Osteoblast (primary cell): Measurements from ENCODE around the gene GRM4. TPM values are rescaled to one million over a fixed set of nuclear protein-coding genes. Genes with fewer than 3 reads are reported as not detected.

Experiments
- DNase-seq: peaks from one replicate; pipeline ENCODE4 v3.0.0; 2011; ENCODE audit warnings: low spot score, mixed read lengths; ENCODE audit not compliant: insufficient read length; ENCODE audit errors: missing footprints
- H2AFZ ChIP-seq: 2 replicates; pipeline ENCODE4 v1.6.0; 2011; ENCODE audit warnings: mild to moderate bottlenecking, low read length
- H3K27ac ChIP-seq: 2 replicates; pipeline ENCODE4 v1.5.1; 2011; ENCODE audit warnings: mild to moderate bottlenecking, low read depth, low read length, moderate library complexity
- H3K27me3 ChIP-seq: 2 replicates; pipeline ENCODE4 v1.6.0; 2012; ENCODE audit warnings: mild to moderate bottlenecking, control low read depth, inconsistent platforms, low read length, moderate library complexity; ENCODE audit not compliant: insufficient read depth
- H3K36me3 ChIP-seq: 2 replicates; pipeline ENCODE4 v1.5.1; 2011; ENCODE audit warnings: mild to moderate bottlenecking, low read length, control low read depth, moderate library complexity; ENCODE audit not compliant: insufficient read depth
- H3K4me1 ChIP-seq: 2 replicates; pipeline ENCODE4 v1.5.1; 2011; ENCODE audit warnings: mild to moderate bottlenecking, low read length, control low read depth, moderate library complexity; ENCODE audit not compliant: insufficient read depth
- H3K4me2 ChIP-seq: 2 replicates; pipeline ENCODE4 v1.6.0; 2011; ENCODE audit warnings: mild to moderate bottlenecking, low read length; ENCODE audit not compliant: insufficient read depth
- H3K4me3 ChIP-seq: fragments of 200-600 bp; sonication (generic); 3 replicates; pipeline ENCODE4 v1.5.1; 2012; ENCODE audit warnings: mild to moderate bottlenecking, low read length, inconsistent platforms; ENCODE audit not compliant: insufficient read depth
- H3K79me2 ChIP-seq: 2 replicates; pipeline ENCODE4 v1.6.0; 2012; ENCODE audit warnings: mild to moderate bottlenecking, low read length, control low read depth, inconsistent platforms; ENCODE audit not compliant: insufficient read depth
- H3K9me3 ChIP-seq: 2 replicates; pipeline ENCODE4 v1.5.1; 2011; ENCODE audit warnings: low read depth, low read length, control low read depth
- H4K20me1 ChIP-seq: 2 replicates; pipeline ENCODE4 v1.6.0; 2012; ENCODE audit warnings: mild to moderate bottlenecking, low read length, control low read depth; ENCODE audit not compliant: insufficient read depth
- CTCF ChIP-seq: IDR thresholded peaks from 2 replicates; pipeline ENCODE4 v1.5.1; 2011; ENCODE audit warnings: mild to moderate bottlenecking, low read depth, low read length, moderate library complexity; ENCODE audit errors: extremely low read depth
- total RNA-seq: library from RNA; depleted of rRNA; stranded (reverse); fragments of >200 nt; gene quantifications from 2 replicates; pipeline ENCODE4 v1.2.3, GENCODE V29; 2012

GRM4 gene
- total RNA-seq, 1 donor, result 0.36 TPM

GRCh38 chr6:34094474-34095135, 51.3 kb downstream of the GRM4 start:
- Histone ChIP-seq H3K4me3 (no peak overlapping the region), H3K36me3 (no peaks in the 10 kb centered on the region), H3K4me1 (no peaks in the 10 kb centered on the region), H3K27ac (no peak overlapping the region), H3K9me3 (no peaks in the 10 kb centered on the region), H3K27me3 (peaks cover 35% of the 10 kb centered on the region), H3K4me2 (no peak overlapping the region), H4K20me1 (no peaks in the 10 kb centered on the region), H3K79me2 (no peaks in the 10 kb centered on the region), H2AFZ (no peak overlapping the region)
- no peak for TF ChIP-seq CTCF
- DNase-seq, result no peak

- Histone ChIP-seq H3K79me2 (no peaks in the 10 kb centered on the region), H3K4me3 (no peak overlapping the region), H3K4me2 (no peak overlapping the region), H3K36me3 (no peaks in the 10 kb centered on the region), H3K27me3 (peaks cover 35% of the 10 kb centered on the region), H3K9me3 (no peaks in the 10 kb centered on the region), H3K27ac (no peak overlapping the region), H3K4me1 (no peaks in the 10 kb centered on the region), H2AFZ (no peak overlapping the region), H4K20me1 (no peaks in the 10 kb centered on the region)
- no peak for DNase-seq
- TF ChIP-seq CTCF, result no peak
These were observed 51.9 kb downstream of the GRM4 start for GRCh38 chr6:34093854-34094430.

- TF ChIP-seq CTCF, result no peak
- H3K36me3 ChIP-seq, result no peaks in the 10 kb centered on the region
- peaks cover 35% of the 10 kb centered on the region for H3K27me3 ChIP-seq
- H4K20me1 ChIP-seq, result no peaks in the 10 kb centered on the region
- H3K4me1 ChIP-seq, result no peaks in the 10 kb centered on the region
- H3K27ac ChIP-seq, result no peak overlapping the region
- no peak overlapping the region for H3K4me3 ChIP-seq
- H3K4me2 ChIP-seq, result no peak overlapping the region
- H3K79me2 ChIP-seq, result no peaks in the 10 kb centered on the region
- no peaks in the 10 kb centered on the region for H3K9me3 ChIP-seq
- DNase-seq, result no peak
- H2AFZ ChIP-seq, result no peak overlapping the region
These were observed 52.7 kb downstream of the GRM4 start for GRCh38 chr6:34093206-34093605.

GRCh38 chr6:34092631-34093030, 53.3 kb downstream of the GRM4 start:
- no peaks in the 10 kb centered on the region for H3K79me2 ChIP-seq
- no peak overlapping the region for H2AFZ ChIP-seq
- DNase-seq, result no peak
- H3K9me3 ChIP-seq, result no peaks in the 10 kb centered on the region
- no peak for TF ChIP-seq CTCF
- H3K27ac ChIP-seq, result no peak overlapping the region
- no peak overlapping the region for H3K4me3 ChIP-seq
- H3K36me3 ChIP-seq, result no peaks in the 10 kb centered on the region
- H3K27me3 ChIP-seq, result peaks cover 32% of the 10 kb centered on the region
- no peaks in the 10 kb centered on the region for H4K20me1 ChIP-seq
- H3K4me1 ChIP-seq, result no peaks in the 10 kb centered on the region
- no peak overlapping the region for H3K4me2 ChIP-seq
